Fibroblast of mammary gland (primary cell): ENCODE results near the gene POLR2A.

ENCODE experiments used
- DNase-seq: peaks from one replicate; pipeline ENCODE4 v3.0.0-alpha.2; 2010; ENCODE audit warnings: low read depth
- H3K4me3 ChIP-seq: 2 replicates; pipeline ENCODE4 v1.5.1; 2011; ENCODE audit warnings: low read depth, mild to moderate bottlenecking, low read length, moderate library complexity; ENCODE audit not compliant: control insufficient read depth
- TF ChIP-seq, protein P1 (sequence below): conservative IDR thresholded peaks from 2 replicates; pipeline ENCODE4 v1.5.1; 2011; ENCODE audit warnings: low read depth, low read length, inconsistent platforms; ENCODE audit not compliant: control insufficient read depth, insufficient read depth

Gene POLR2A

DNA sequence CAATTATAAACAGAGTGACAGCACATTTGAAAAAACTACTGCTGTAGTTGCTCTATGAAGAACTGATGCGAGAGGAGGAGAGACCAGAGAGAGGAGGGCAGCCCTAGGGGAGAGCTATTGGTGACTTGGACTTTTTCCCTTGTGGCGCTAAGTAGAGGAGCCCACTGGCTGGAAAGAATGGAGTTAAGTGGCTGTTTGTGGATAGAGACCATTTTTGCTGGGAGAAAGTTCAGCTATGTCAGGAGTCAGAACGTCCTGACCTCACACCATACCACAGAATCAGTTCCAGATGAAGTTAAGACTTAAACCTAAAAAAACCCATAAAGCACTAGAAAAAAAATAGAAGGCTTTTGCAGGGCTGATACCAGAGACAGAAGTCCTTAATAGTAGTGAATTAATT, 2.0 kb downstream of the POLR2A start:
- TF ChIP-seq, protein P1, sequence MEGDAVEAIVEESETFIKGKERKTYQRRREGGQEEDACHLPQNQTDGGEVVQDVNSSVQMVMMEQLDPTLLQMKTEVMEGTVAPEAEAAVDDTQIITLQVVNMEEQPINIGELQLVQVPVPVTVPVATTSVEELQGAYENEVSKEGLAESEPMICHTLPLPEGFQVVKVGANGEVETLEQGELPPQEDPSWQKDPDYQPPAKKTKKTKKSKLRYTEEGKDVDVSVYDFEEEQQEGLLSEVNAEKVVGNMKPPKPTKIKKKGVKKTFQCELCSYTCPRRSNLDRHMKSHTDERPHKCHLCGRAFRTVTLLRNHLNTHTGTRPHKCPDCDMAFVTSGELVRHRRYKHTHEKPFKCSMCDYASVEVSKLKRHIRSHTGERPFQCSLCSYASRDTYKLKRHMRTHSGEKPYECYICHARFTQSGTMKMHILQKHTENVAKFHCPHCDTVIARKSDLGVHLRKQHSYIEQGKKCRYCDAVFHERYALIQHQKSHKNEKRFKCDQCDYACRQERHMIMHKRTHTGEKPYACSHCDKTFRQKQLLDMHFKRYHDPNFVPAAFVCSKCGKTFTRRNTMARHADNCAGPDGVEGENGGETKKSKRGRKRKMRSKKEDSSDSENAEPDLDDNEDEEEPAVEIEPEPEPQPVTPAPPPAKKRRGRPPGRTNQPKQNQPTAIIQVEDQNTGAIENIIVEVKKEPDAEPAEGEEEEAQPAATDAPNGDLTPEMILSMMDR, result no peak
- peak overlapping the region; percentile 72 for H3K4me3 ChIP-seq
- peak; percentile 81 for DNase-seq

DNA sequence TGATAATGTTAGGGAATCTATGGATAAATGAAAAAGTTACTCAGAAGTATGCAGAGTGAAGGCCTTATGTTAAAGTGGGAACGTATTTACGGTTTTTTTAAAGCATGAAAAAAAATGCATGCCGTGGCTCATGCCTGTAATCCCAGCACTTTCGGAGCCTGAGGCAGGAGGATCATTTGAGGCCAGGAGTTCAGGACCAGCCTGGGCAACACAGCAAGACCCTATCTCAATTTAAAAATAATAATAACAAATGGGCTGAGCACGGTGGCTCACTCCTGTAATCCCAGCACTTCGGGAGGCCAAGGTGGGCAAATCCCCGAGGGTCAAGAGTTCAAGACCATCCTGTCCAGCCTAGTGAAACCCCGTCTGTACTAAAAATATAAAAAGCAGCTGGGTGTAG, 6.0 kb downstream of the POLR2A start:
- TF ChIP-seq, protein P1, result no peak
- DNase-seq, result no peak
- H3K4me3 ChIP-seq, result no peak overlapping the region

DNA sequence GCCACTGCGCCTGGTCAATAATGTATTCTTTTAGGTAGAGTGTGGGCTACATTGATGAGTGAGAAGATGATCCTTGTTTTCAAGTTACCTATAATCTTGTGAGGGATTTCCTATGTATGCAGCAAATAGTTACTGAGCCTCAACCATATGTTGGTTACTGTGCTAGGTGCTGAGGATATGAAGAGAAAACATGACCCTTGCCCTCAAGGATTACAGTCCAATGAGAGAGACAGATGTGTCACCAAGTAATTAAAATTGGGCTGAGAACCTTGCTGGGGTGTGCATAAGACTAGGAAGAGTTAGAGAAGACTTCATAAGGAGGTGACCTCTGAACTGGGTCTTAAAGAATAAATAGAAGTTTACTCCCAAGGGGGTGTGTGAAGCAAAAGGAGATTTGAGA, 7.4 kb downstream of the POLR2A start:
- no peak overlapping the region for H3K4me3 ChIP-seq
- no peak for DNase-seq
- TF ChIP-seq, protein P1, result no peak

DNA sequence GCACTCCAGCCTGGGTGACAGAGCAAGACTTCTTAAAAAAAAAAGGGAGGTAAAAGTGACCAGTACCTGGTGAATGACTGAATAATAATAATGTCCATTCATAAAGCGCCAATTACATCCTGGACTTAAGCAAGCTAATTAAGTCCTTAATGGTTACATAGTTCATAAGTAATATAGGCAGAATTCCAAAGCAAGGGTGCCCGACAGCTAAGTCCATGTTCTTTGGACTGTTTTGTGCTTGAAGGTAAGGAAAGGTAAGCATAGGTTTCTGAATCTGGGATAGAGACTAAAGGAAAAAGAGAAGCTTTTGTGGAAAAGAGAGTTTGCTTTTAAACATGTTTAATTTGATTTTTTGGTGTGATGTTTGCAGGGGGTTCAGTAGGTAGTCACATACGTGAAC, 9.8 kb downstream of the POLR2A start:
- no peak overlapping the region for H3K4me3 ChIP-seq
- DNase-seq, result no peak
- TF ChIP-seq, protein P1, result no peak

DNA sequence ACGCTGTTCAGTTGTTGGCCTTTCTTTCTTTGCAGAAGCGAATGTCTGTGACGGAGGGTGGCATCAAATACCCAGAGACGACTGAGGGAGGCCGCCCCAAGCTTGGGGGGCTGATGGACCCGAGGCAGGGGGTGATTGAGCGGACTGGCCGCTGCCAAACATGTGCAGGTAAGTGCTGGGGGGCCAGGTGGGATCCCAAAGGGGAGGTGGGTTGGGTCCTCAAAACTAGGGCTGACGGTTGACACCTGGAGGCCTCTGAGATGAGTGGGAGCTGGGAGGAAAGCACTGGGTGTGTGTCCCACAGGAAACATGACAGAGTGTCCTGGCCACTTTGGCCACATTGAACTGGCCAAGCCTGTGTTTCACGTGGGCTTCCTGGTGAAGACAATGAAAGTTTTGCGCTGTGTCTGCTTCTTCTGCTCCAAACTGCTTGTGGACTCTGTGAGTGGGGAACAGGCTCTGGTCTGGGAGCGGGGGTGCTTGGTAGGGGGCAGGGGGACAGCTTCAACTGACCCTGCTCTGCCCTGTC, 11.8 kb downstream of the POLR2A start:
- no peak overlapping the region for H3K4me3 ChIP-seq
- TF ChIP-seq, protein P1, result no peak
- DNase-seq, result no peak

DNA sequence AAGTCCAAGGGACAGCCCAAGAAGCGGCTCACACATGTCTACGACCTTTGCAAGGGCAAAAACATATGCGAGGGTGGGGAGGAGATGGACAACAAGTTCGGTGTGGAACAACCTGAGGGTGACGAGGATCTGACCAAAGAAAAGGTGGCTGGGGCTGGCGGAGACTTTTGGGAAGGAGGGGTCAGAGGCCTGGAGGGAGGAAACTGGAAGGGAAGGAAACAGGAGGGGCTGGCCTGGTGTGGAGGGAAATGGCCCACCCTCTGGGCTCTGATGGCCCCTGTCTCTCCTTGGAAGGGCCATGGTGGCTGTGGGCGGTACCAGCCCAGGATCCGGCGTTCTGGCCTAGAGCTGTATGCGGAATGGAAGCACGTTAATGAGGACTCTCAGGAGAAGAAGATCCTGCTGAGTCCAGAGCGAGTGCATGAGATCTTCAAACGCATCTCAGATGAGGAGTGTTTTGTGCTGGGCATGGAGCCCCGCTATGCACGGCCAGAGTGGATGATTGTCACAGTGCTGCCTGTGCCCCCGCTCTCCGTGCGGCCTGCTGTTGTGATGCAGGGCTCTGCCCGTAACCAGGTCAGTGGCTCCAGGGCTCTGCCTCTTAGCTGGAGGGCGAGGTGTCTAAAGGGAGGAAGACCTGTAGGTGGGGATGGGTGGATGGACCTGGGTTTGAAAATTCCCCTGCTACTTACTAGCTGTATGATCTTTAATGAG, 12.5 kb downstream of the POLR2A start:
- no peak for DNase-seq
- TF ChIP-seq, protein P1, result no peak
- no peak overlapping the region for H3K4me3 ChIP-seq
